Right lobe of liver (tissue), 6 donors: ENCODE results near the gene VAV2. TPM values are rescaled to one million over a fixed set of nuclear protein-coding genes. Genes with fewer than 3 reads are reported as not detected.

Experiments used
- ATAC-seq, 4 donors: fragments of 200-7000 bp; cut with Tn5 transposase; one replicate each; pipeline ENCODE4 v1.9.1; 2020; ENCODE audit warnings: mild to moderate bottlenecking in 4 of 4, moderate library complexity in 4 of 4
- DNase-seq, 3 donors: peaks; one replicate each; pipeline ENCODE4 v3.0.0-alpha.2; 2020
- H3K27ac ChIP-seq, 3 donors: fragments of 200-600 bp; one replicate each; pipeline ENCODE4 v1.8.0; 2022
- H3K27me3 ChIP-seq, 2 donors: fragments of 200-600 bp; one replicate each; pipeline ENCODE4 v1.8.0; 2022
- H3K36me3 ChIP-seq, 4 donors: fragments of 200-600 bp; sonication (generic) in 1 of 4; one replicate each; pipeline versions ENCODE4 v1.5.1 to v1.8.0; 2017 to 2022; ENCODE audit warnings: control low read depth in 1 of 4
- H3K4me1 ChIP-seq, 4 donors: fragments of 200-600 bp; sonication (generic) in 1 of 4; one replicate each; pipeline versions ENCODE4 v1.5.1 to v1.8.0; 2017 to 2022; ENCODE audit warnings: control low read depth in 1 of 4
- H3K4me3 ChIP-seq, 3 donors: fragments of 200-600 bp; one replicate each; pipeline ENCODE4 v1.8.0; 2022
- H3K9me3 ChIP-seq, 4 donors: fragments of 200-600 bp; sonication (generic) in 1 of 4; one replicate each; pipeline versions ENCODE4 v1.5.1 to v1.8.0; 2017 to 2022; ENCODE audit warnings: control low read depth in 1 of 4
- POLR2A ChIP-seq: fragments of 450-650 bp; IDR thresholded peaks from one replicate; pipeline ENCODE4 v1.6.1; 2017; ENCODE audit warnings: antibody characterized with exemption, mild to moderate bottlenecking
- WGBS: methylation state at CpG from one replicate; pipeline ENCODE4 v1.1.6; 2018; ENCODE audit warnings: low coverage, low lambda C conversion rate; ENCODE audit not compliant: insufficient coverage; ENCODE audit errors: missing lambda C conversion rate; 5-methylcytosine and 5-hydroxymethylcytosine counted together
- intact Hi-C, 2 donors: fragments of 100-400 bp; cut with DNase I; formaldehyde crosslinking; loops; one replicate each; pipeline versions ENCODE4 v1.11.2 to v1.14.1; 2022
- total RNA-seq, 6 experiments: library from RNA; depleted of rRNA in 2 of 6; stranded (reverse); fragments of >200 nt in 2 of 6; fragmentation: NEBNext Ultra II Directional in 3 of 6; extraction: Animal tissue kit (Norgen Biotek cat#: 25700) in 3 of 6; gene quantifications; one replicate each; pipeline versions ENCODE4 v1.1.0 to v1.2.4, GENCODE V29; 2016 to 2023
- TF ChIP-seq, protein P1 (sequence below), 4 donors: fragments of 200-600 bp in 3 of 4; fragments of 450-650 bp in 1 of 4; IDR thresholded peaks; one replicate each; pipeline versions ENCODE4 v1.5.1 to v1.8.0; 2016 to 2022; ENCODE audit warnings: antibody characterized with exemption in 4 of 4, mild to moderate bottlenecking in 2 of 4
- donor health status: DM: no; HTN: yes; CAD: no.
- donor health status: DM: no; HTN: no; CAD: no.
- donor health status: DM: no; HTN: no; CAD: no.
- donor health status: DM: no; HTN: yes; CAD: no.
- donor health status: DM: no; HTN: yes; CAD: no.

The VAV2 gene
- total RNA-seq, 6 experiments from 2014 or later: 30.1 to 44.3 (median 34.9) TPM

DNA sequence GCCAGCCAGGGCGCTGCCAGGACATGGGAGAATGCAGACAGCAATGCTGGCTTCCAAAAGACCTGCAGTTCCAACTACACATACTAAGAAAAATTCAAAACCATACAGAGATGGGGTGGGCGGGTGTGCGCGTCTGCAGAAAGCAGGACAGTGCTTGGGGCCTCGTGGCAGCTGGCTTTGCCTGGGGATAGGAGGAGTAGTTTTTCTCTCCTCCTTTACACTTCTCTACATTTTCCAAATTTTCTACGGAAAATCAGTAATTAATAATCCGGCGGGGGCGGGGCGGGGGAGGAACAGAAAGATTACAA is 210.3 kb downstream of the VAV2 start:
- no peak overlapping the region for H3K27ac ChIP-seq
- DNase-seq: no peak
- H3K4me1 ChIP-seq: no peaks in the 10 kb centered on the region
- H3K9me3 ChIP-seq: no peaks in the 10 kb centered on the region
- no peak overlapping the region for H3K4me3 ChIP-seq
- intact Hi-C loops: no loop called here
- H3K27me3 ChIP-seq: no peaks in the 10 kb centered on the region
- ATAC-seq: no peak
- WGBS: 73% methylated on average over 9 of the region's 10 CpGs
- no peak for TF ChIP-seq POLR2A
- TF ChIP-seq, protein P1, sequence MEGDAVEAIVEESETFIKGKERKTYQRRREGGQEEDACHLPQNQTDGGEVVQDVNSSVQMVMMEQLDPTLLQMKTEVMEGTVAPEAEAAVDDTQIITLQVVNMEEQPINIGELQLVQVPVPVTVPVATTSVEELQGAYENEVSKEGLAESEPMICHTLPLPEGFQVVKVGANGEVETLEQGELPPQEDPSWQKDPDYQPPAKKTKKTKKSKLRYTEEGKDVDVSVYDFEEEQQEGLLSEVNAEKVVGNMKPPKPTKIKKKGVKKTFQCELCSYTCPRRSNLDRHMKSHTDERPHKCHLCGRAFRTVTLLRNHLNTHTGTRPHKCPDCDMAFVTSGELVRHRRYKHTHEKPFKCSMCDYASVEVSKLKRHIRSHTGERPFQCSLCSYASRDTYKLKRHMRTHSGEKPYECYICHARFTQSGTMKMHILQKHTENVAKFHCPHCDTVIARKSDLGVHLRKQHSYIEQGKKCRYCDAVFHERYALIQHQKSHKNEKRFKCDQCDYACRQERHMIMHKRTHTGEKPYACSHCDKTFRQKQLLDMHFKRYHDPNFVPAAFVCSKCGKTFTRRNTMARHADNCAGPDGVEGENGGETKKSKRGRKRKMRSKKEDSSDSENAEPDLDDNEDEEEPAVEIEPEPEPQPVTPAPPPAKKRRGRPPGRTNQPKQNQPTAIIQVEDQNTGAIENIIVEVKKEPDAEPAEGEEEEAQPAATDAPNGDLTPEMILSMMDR (IDR thresholded peaks at IDR 0.05): no peak
- H3K36me3 ChIP-seq: peaks cover 0 to 31% (median 5%) of the 10 kb centered on the region in 4 donors

DNA sequence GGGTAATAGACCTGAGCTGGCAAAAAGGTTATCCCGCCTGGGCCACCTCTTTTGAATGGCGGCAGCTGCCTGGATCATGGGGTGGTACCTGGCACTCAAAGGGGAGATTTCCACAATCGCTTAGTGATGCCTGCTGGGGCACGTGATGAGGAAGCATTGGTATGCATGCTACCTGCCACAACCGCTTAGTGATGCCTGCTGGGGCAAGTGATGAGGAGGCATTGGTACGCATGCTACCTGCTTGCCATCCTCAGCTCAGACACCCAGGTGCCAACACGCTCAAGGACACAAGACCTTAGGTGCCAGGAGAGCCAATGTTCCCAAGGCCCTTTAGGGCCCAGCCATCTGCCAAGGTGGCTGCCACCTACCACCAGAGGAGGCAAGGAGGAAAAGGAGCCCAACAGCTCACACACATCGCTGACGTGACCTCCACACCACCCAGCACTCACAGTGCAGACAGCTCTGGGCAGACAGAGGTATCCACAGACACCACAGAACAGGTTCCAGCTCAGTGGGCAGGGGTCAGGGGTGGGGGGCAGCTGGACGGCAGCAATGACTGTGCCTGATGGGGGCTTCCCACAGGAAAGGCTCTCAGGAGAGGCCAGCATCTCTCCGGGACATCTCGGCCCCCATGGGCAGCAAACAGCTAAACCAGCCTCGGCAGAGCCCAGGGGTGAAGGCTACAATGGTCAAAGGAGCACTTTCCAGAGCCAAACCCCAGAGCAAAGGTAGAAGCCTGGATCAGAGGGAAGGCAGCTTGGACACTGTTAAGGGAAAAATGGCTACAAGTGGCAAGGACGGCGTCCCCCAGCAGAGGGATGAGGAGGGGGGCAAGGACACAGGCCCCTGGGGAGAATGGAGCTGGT is 210.9 kb downstream of the VAV2 start:
- Histone ChIP-seq H3K9me3 (no peaks in the 10 kb centered on the region), H3K27ac (no peak overlapping the region), H3K36me3 (peaks cover 0 to 35% (median 5%) of the 10 kb centered on the region in 4 donors), H3K27me3 (no peaks in the 10 kb centered on the region), H3K4me3 (no peak overlapping the region), H3K4me1 (no peaks in the 10 kb centered on the region)
- no CpG with 5 or more reads among the region's 15 CpGs for WGBS
- intact Hi-C loops: no loop called here
- peak in 1 of 3 donors; percentile 43 for DNase-seq
- TF ChIP-seq POLR2A: no peak
- no peak for ATAC-seq

DNA sequence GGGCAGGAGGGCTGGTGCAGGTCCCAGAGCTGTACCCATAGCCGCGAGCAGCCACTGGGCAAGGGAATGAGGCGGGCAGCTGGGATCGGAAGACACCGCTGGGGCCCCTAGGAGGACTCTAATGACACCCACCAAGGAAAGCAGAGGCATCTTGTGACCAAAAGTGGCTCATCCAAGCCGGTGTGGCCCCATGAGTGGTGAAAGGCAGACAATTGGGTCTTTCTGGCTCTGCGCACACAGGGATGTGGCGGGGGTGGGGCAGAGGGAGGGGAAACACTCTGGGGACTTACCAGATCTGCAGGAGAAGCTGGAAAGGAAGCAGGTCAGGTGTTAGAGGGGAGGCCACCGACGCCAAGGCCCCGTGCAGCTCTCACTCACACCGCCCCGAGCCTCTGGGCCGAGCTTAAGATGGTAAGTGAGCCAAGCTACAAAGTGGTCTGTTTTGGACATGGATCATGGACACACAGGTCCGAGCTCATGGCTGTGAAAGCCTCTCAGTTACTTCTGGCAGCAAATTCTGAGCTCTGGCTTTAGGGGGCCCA is 211.6 kb downstream of the VAV2 start:
- intact Hi-C loops: no loop called here
- 87% methylated on average over 8 of the region's 15 CpGs for WGBS

DNA sequence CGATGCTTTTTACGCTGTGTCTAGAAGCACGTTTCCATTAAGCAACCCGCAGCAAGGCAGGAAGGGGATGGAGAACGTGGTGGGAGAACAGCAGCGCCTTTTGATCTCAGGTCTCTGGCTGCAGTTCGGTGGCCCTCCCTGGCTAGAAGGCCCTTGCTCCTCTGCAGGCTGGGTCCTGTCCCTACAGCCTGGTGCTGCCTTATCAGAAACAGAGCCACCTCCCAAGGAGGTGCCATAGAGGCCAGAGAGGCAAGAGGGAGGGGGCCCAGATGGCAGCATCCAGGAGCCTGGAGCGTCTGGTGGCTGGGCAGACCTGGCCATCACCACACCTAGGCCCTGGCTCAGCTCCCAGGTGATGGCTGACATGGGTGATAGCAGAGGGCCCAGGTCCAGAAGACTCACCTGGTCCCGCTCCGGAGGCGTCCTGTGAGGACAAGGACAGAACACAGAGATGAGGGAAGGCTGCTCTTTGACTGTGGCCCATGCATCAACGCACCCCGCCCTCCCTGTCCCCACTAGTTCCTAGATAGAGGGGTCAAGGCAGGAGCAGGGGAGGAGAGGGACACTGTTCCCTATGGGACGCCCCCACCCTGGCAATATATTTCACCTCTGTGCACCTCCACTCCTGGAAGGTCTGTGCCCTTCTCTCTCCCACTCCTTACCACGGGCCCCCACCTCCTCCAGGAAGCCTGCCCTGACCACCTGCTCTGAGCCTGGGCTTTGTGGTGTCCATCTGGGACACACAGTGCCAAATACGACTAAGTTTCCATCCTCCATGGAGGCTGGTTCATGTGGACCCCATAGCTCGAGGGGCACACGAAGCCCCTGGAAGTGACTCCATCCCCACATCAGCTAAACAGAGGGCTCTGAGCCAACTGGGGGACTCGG is 212.4 kb downstream of the VAV2 start:
- 90% methylated on average over 9 of the region's 19 CpGs for WGBS
- intact Hi-C loops: no loop called here
- H3K9me3 ChIP-seq: no peaks in the 10 kb centered on the region
- no peaks in the 10 kb centered on the region for H3K27me3 ChIP-seq
- ATAC-seq (no peak), DNase-seq (peak in 2 of 3 donors; percentile 20 to 41)
- H3K4me1 ChIP-seq: no peaks in the 10 kb centered on the region
- H3K36me3 ChIP-seq: peaks cover 0 to 34% (median 8%) of the 10 kb centered on the region in 4 donors
- no peak overlapping the region for H3K27ac ChIP-seq
- no peak overlapping the region for H3K4me3 ChIP-seq
- no peak for TF ChIP-seq POLR2A
- TF ChIP-seq, protein P1 (IDR thresholded peaks at IDR 0.05): no peak

More for the DNA sequence above, 211.6 kb downstream of the VAV2 start:
- H3K27ac ChIP-seq: no peak overlapping the region
- no peaks in the 10 kb centered on the region for H3K4me1 ChIP-seq
- no peaks in the 10 kb centered on the region for H3K9me3 ChIP-seq
- TF ChIP-seq, protein P1 (IDR thresholded peaks at IDR 0.05): no peak
- no peak for TF ChIP-seq POLR2A
- ATAC-seq (no peak), DNase-seq (peak in 1 of 3 donors; percentile 43)
- no peak overlapping the region for H3K4me3 ChIP-seq
- H3K36me3 ChIP-seq: peaks cover 0 to 35% (median 5%) of the 10 kb centered on the region in 4 donors
- H3K27me3 ChIP-seq: no peaks in the 10 kb centered on the region
